UCSD-AML1 (cell line): ENCODE results near the gene C12orf76.

Experiments used
- DNase-seq: peaks from one replicate; lab custom pipeline; 2025; ENCODE audit not compliant: unreplicated experiment; lab: John Stamatoyannopoulos, UW

C12orf76 gene

DNA sequence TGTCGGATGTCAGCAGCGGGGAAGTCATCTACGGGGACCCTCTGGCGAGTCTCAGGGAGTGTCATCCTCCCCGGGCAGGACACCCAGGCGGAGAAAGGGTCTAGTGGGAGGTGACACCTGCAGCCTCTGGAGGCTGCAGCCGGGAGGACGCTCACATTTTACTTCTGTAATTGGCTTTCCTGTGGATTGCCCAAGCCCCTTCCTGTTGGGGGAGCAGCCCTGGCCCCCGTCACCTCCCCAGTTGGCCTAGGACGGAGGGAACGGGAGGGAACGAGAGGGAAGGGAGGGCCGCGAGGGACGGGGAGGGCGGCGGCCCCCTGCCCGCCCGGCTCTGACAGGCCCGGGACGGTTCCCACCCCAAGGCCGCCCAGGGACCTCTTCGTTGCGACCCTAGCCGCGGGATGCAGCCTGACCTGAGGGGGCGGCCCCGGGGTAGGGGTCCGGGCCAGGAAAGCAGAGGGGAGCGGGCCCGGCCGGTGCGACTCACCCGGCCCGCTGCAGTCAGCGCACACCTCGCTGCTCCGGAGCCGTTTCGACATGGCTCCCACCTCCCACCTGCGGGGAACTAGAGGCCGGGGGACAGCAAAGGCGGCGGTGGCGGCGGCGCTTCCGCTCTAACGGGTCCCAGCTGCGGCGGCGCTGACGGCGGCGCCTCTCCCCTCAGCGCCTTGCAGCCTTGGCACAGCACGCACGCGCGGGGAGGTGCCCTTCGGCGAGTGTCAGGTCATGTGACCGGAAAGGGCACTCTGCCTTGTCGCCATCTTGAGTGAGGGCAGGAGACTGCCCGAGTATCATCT is 52.4 kb downstream of the C12orf76 start, which contains the start of gene GIT2:
Gene GIT2, minus strand, starts transcription at position 683 of the 797 bp plus-strand sequence. Its CDS starts 144 bp downstream, at position 539.
- DNase-seq: peak; percentile 94

DNA sequence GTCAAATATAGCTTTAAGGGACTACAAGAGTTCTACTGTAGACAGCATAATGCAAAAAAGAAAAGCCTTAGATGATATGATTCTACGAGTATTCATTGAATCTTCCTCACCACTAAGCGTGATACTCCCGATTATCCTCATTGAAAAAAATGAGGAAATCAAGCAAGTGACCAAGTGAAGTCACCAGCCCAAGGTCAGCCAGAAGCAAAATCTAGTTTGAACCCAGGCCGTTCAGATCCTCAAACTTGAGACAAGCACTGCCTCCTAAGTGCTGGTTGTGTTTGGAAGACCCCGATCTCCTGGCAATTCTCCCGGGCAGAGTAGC is 53.0 kb downstream of the C12orf76 start:
- no peak for DNase-seq

DNA sequence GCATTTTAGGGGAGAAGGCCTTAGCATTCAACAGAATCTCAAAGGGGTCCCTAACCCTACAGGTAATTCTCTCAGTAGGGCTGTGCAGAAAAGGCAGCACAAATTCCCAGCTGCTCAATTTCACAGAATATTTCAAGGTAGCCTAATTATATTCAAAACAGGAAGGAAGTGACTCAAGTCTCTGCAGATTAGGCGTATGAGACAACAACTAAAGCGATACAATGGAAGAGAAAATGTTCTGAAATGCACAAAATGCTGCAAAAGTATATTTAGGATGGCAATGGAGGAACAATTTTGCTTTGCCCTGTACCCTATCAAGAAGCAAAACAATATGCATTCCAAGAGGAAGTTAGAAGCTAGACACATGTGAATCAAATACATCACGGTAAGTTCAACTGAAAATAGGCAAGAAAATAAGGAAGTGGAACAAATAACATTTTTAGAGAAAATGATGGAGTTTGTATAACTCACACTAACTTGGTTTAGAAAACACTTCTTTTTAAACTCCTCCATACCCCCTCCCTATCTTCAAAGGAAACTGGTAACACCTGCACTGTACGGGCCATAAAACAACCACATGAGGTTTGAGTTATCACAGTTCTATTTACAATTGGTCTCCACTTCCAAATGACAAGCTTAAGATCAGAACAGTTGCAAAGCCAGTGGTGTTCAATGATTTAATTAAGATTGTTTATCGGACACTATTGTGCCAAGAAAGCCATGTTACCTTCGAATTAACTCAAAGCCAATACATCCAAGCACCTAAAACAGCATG is 53.7 kb downstream of the C12orf76 start:
- DNase-seq: no peak

DNA sequence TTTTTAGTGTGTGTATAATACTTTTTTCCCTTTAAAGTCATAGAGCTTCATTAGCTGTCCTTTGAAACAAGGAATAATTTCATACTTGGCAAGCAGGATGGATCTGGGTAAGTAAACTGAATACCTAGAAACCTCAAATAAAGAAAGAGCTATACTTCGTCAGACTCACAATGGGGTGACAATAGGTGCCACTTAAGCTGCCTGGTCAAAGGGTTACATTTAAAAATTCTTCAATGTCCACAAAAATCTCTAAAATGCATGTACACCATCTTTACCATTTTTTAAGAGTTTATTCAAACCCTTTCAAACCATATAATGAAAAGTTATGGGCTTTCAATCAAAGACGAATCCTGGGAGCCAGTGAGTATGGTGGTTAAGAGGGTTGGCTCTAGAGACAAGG is 55.2 kb downstream of the C12orf76 start:
- no peak for DNase-seq

DNA sequence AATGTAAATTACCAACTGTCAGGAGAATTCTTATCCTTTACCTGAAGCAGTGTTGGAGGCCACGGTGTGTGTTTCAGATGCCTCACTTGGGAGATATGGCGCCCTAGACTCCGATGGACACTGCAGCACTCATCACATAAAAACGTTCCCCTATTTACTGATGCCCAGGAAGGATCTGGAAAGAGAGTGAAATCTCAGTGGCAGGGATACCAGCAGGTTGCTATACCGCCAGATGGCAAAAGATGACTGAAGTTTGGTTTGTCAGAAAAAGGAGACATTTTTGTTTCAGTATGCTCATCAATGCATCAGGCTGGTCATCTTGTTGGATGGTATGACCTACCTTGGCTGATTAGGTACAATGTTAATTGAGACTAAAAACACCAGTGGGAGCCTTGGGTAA is 56.7 kb downstream of the C12orf76 start:
- DNase-seq: no peak
